ENCODE results near the gene CUX1.
"Not testable (repeated sequence)": the region's sequence is repeated elsewhere in the genome, so short reads cannot be mapped to it uniquely, and the experiment has no call there.

CUX1 gene

GRCh38 chr7:102153599-102153946 is 336.1 kb downstream of the CUX1 start:
- DNase-seq: no peak
- no peaks in the 10 kb centered on the region for H3K27me3 Mint-ChIP-seq
- H3K27ac Mint-ChIP-seq: no peak overlapping the region

GRCh38 chr7:102154425-102154824 is 337.0 kb downstream of the CUX1 start:
- no peaks in the 10 kb centered on the region for H3K4me1 Mint-ChIP-seq
- CTCF ChIA-PET: no interaction called here

More at GRCh38 chr7:102153599-102153946, 336.1 kb downstream of the CUX1 start:
- Mint-ChIP-seq H3K36me3 (no peaks in the 10 kb centered on the region), H3K9me3 (no peaks in the 10 kb centered on the region), H3K4me1 (no peaks in the 10 kb centered on the region), H3K4me3 (no peak overlapping the region)
- CTCF ChIA-PET: no interaction called here

GRCh38 chr7:102155821-102156441 is 338.5 kb downstream of the CUX1 start:
- Mint-ChIP-seq H3K36me3 (no peaks in the 10 kb centered on the region), H3K4me1 (no peaks in the 10 kb centered on the region), H3K9me3 (no peaks in the 10 kb centered on the region), H3K27me3 (no peaks in the 10 kb centered on the region), H3K27ac (no peak overlapping the region), H3K4me3 (no peak overlapping the region)
- CTCF ChIA-PET: no interaction called here
- no peak for DNase-seq

More at GRCh38 chr7:102154425-102154824, 337.0 kb downstream of the CUX1 start:
- Mint-ChIP-seq H3K27ac (no peak overlapping the region), H3K9me3 (no peaks in the 10 kb centered on the region), H3K4me3 (no peak overlapping the region), H3K36me3 (no peaks in the 10 kb centered on the region), H3K27me3 (no peaks in the 10 kb centered on the region)
- no peak for DNase-seq

- no peaks in the 10 kb centered on the region for H3K9me3 Mint-ChIP-seq
- no peaks in the 10 kb centered on the region for H3K4me1 Mint-ChIP-seq
- no peak overlapping the region for H3K4me3 Mint-ChIP-seq
Observed at GRCh38 chr7:102156867-102157266, 339.4 kb downstream of the CUX1 start.

DNA sequence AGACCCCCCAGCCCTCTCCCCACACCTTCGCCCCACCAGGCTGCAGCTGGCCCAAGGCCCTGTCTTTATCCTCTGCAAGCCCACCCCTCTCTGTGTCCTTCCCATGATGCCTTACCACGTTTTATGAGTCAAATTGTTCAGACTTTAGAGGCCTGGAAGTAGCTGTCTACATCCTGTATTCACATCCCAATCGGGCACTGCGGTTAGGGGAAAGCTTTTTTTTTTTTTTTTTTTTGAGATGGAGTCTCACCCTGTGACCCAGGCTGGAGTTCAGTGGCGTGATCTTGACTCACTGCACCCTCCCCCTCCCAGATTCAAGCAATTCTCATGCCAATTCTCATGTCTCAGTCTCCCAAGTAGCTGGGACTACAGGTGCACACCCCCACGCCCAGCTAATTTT is 347.7 kb downstream of the CUX1 start:
- Mint-ChIP-seq H3K9me3 (no peaks in the 10 kb centered on the region), H3K4me1 (no peaks in the 10 kb centered on the region), H3K27me3 (no peaks in the 10 kb centered on the region), H3K4me3 (no peak overlapping the region), H3K36me3 (peaks cover 2% of the 10 kb centered on the region), H3K27ac (no peak overlapping the region)
- no peak for DNase-seq
- CTCF ChIA-PET: no interaction called here

More at GRCh38 chr7:102156867-102157266, 339.4 kb downstream of the CUX1 start:
- no peak for DNase-seq
- H3K36me3 Mint-ChIP-seq: no peaks in the 10 kb centered on the region
- CTCF ChIA-PET: no interaction called here
- H3K27ac Mint-ChIP-seq: no peak overlapping the region
- no peaks in the 10 kb centered on the region for H3K27me3 Mint-ChIP-seq

DNA sequence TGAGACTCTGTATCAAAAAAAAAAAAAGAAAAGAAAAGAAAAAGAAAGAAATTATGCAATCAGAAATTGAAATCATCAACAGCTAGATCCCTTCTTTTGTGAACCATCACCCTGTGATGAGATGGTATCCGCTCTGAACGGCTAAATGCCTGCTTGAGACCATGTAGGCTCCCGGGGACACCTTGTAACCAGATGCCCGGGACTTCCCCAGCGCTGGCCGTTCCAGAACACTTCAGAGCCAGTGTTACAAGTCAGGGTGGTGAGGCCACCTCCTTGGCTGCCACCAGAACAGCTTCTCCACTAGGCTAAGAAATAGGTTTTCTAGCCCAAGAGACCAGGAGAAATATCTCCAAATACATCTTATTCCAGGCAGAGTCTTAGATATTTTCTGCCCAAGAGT is 349.8 kb downstream of the CUX1 start:
- Mint-ChIP-seq H3K4me1 (no peaks in the 10 kb centered on the region), H3K4me3 (no peak overlapping the region), H3K9me3 (no peaks in the 10 kb centered on the region), H3K36me3 (peaks cover 2% of the 10 kb centered on the region), H3K27ac (no peak overlapping the region), H3K27me3 (no peaks in the 10 kb centered on the region)
- CTCF ChIA-PET: interaction anchor here (0.6 kb wide), 1 partner anchor 51 kb away, joined by 3 read pairs; no protein-coding TSS in a partner anchor
- DNase-seq: no peak

- CTCF ChIA-PET: no interaction called here
- no peaks in the 10 kb centered on the region for H3K27me3 Mint-ChIP-seq
- no peak overlapping the region for H3K27ac Mint-ChIP-seq
- no peaks in the 10 kb centered on the region for H3K4me1 Mint-ChIP-seq
- H3K9me3 Mint-ChIP-seq: no peaks in the 10 kb centered on the region
- no peak for DNase-seq
- H3K4me3 Mint-ChIP-seq: no peak overlapping the region
- peaks cover 2% of the 10 kb centered on the region for H3K36me3 Mint-ChIP-seq
Observed at GRCh38 chr7:102169651-102170392, 352.4 kb downstream of the CUX1 start.

DNA sequence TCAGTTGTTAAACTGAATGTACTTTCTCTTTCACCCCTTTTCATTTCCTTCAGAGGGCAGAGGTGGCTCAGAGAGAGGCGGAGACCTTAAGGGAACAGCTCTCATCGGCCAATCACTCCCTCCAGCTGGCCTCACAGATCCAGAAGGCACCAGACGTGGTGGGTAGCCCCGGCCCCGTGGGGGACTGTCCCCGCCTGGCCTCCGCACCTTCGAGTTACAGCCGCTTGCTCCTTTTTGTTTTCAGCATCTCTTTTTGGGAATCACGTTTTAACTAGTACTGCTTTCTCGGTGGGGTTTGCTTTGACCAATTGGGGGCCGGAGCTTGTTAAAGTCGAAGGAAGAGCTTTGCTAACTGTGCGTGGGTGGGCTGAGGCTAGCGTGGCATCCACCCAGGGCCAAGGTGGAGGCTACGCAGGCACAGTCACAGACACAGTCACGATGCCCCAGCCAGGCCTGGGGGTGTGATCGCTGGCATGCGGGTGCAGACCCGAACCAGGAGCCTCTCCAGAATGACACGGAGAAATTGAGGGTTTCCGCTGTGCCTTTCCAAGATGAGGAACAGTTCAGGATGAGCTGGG is 353.1 kb downstream of the CUX1 start:
- no peaks in the 10 kb centered on the region for H3K9me3 Mint-ChIP-seq
- no peak overlapping the region for H3K4me3 Mint-ChIP-seq
- H3K4me1 Mint-ChIP-seq: no peaks in the 10 kb centered on the region
- DNase-seq: no peak
- peaks cover 2% of the 10 kb centered on the region for H3K36me3 Mint-ChIP-seq
- CTCF ChIA-PET: no interaction called here
- no peaks in the 10 kb centered on the region for H3K27me3 Mint-ChIP-seq
- no peak overlapping the region for H3K27ac Mint-ChIP-seq

DNA sequence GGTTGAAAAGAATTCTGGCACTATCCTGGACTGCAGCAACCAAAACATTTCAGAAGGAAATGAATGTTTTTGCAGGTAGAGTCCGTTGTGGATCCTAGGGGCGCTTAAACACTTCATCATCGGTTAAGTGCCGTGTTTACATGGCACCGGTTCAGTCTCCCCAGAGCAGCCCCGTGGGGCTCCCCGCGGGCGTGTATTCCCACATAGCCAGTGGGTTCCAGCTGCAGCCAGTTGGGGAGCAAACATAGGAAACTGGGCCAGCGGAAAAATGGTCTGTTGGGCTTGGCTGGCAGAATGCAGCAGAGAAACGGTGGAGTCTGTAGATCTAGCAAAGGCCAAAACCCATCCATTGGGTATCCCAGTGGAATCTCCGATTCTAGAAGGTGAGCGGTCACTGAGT is 356.2 kb downstream of the CUX1 start:
- no peak for DNase-seq
- Mint-ChIP-seq H3K4me3 (no peak overlapping the region), H3K36me3 (no peaks in the 10 kb centered on the region), H3K27me3 (no peaks in the 10 kb centered on the region), H3K9me3 (no peaks in the 10 kb centered on the region), H3K4me1 (no peaks in the 10 kb centered on the region), H3K27ac (no peak overlapping the region)
- CTCF ChIA-PET: no interaction called here

DNA sequence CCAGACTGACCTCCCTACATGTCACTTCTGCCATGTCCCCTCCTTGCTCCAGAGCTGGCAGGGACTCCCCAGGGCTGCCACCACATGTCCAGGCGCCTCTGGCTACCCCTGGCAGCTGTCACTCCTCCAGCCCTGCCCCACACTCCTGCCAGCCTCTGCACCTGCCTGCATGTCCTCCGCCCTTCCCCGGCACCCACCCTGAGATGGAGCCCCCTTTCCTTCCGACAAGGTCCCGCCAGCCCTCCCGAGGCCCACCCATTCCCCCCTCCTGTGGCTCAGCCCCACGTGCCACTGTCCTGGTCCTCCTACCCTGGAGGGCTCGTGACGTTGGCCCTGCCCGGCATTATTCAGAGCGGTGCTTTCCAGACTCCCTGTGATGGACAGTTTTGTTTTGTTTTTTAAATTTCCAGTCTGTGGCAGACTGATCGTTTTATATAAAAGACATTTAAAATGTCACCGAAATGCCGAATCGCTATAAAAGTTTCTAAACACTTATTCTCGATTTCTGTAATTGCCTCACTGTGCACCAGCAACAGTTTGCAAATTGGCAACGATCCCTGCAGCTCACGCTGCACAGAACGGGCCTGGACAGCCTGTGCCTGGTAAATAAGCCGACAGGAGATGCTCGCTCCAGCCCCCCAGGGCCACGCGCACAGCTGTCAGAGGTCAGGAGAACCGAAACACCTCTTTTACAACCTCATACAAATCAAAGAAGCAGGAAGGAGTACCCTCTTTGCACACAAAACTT is 358.2 kb downstream of the CUX1 start:
- Mint-ChIP-seq H3K36me3 (no peaks in the 10 kb centered on the region), H3K27me3 (no peaks in the 10 kb centered on the region), H3K4me1 (no peaks in the 10 kb centered on the region), H3K9me3 (no peaks in the 10 kb centered on the region), H3K27ac (no peak overlapping the region), H3K4me3 (no peak overlapping the region)
- no peak for DNase-seq
- CTCF ChIA-PET: no interaction called here

DNA sequence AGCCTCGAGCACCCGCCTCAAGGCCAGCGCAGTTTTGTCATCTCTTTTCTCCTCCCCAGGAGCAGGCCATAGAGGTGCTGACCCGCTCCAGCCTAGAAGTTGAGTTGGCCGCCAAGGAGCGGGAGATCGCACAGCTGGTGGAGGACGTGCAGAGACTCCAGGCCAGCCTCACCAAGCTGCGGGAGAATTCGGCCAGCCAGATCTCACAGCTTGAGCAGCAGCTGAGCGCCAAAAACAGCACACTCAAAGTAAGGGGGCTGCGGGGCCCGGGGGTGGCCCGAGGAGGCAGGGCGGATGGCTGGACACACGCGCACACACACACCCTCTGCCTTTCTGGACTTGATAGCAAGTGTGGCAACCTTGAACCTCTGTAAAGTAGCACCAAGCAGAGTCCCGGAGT is 361.0 kb downstream of the CUX1 start:
- Mint-ChIP-seq H3K27me3 (no peaks in the 10 kb centered on the region), H3K27ac (no peak overlapping the region), H3K9me3 (no peaks in the 10 kb centered on the region), H3K4me1 (no peaks in the 10 kb centered on the region), H3K4me3 (no peak overlapping the region), H3K36me3 (peaks cover 1% of the 10 kb centered on the region)
- CTCF ChIA-PET: no interaction called here
- DNase-seq: no peak

DNA sequence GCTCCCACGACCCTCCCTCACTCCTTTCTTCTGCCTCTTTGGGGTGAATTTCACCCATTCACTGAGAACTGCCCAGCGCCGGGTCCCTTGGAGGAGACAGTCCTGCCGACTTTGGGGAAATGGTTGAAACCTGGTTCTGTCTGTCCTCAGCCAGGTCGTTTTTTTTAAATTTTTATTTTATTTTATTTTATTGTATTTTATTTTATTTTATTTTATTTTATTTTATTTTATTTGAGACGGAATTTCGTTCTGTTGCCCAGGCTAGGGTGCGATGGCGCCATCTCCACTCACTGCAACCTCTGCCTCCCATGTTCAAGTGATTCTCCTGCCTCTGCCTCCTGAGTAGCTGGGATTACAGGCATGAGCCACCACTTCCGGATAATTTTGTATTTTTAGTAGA is 363.3 kb downstream of the CUX1 start:
- Mint-ChIP-seq H3K9me3 (no peaks in the 10 kb centered on the region), H3K27ac (no peak overlapping the region), H3K27me3 (no peaks in the 10 kb centered on the region), H3K36me3 (peaks cover 1% of the 10 kb centered on the region), H3K4me1 (no peaks in the 10 kb centered on the region), H3K4me3 (no peak overlapping the region)
- CTCF ChIA-PET: interaction anchor here (0.7 kb wide), 1 partner anchor 402 kb away, joined by 3 read pairs; no protein-coding TSS in a partner anchor
- no peak for DNase-seq

DNA sequence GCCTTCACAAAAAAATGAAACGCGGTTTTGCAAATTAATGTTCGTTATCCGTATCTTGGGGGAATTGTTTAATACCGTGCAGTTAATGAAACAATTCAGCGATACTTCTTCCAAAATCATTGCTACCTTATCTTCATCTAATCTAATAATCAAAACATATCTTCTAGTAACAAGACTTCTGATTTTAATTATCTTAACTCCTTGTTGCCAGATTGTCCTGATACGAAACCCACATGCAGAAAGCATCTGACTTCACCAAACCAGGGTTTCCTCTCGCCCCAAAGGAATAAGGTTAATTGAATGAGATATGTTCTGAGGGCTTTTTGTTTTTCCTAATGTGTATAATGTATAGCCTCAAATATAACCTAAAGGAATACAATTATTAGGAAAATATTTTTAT is 364.1 kb downstream of the CUX1 start:
- no peaks in the 10 kb centered on the region for H3K9me3 Mint-ChIP-seq
- no peak overlapping the region for H3K27ac Mint-ChIP-seq
- DNase-seq: no peak
- no peaks in the 10 kb centered on the region for H3K4me1 Mint-ChIP-seq
- CTCF ChIA-PET: no interaction called here
- H3K27me3 Mint-ChIP-seq: no peaks in the 10 kb centered on the region
- no peak overlapping the region for H3K4me3 Mint-ChIP-seq
- peaks cover 1% of the 10 kb centered on the region for H3K36me3 Mint-ChIP-seq

DNA sequence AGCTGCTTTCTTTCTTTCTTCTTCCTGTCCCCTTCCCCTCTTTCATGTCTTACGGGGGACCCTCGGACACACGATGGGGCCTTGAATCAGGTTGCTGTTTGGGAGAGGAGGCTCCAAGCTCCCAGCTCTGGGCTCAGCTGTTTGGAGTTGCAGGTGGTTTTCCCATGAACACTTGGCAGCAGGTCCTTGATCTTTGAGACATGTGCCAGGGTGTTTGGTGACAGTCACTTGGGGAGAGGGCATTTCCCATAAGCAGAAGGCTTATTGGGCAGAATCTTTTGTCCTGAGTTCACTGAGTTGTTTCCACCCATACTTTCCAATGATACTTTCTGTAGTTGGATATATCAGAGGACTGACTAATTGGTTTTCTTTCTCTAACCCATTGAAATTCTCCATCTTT is 364.6 kb downstream of the CUX1 start:
- CTCF ChIA-PET: no interaction called here
- Mint-ChIP-seq H3K36me3 (peaks cover 1% of the 10 kb centered on the region), H3K27ac (no peak overlapping the region), H3K27me3 (no peaks in the 10 kb centered on the region), H3K4me3 (no peak overlapping the region), H3K9me3 (no peaks in the 10 kb centered on the region), H3K4me1 (no peaks in the 10 kb centered on the region)
- no peak for DNase-seq

- CTCF ChIA-PET, H3K27me3 Mint-ChIP-seq, H3K9me3 Mint-ChIP-seq, H3K27ac Mint-ChIP-seq, H3K36me3 Mint-ChIP-seq, DNase-seq, H3K4me1 Mint-ChIP-seq, H3K4me3 Mint-ChIP-seq: not testable (repeated sequence)
Observed at GRCh38 chr7:102183848-102184247, 366.4 kb downstream of the CUX1 start.

All from activated naive CD4-positive, alpha-beta T cell treated with anti-CD3 and anti-CD28 coated beads, Interleukin-2, amount 10 ng/mL, durations not matched to agents 7 days and 5 days (primary cell).